Endothelial cell of umbilical vein (primary cell): Measurements from ENCODE around the gene ULK4. TPM values are rescaled to one million over a fixed set of nuclear protein-coding genes. Genes with fewer than 3 reads are reported as not detected.

Source experiments
- BruUV-seq: library from RNA; stranded (reverse); fragments of 400-500 nt; replicated peaks from 2 replicates; lab custom pipeline; 2021; lab: Mats Ljungman, UMichigan
- CTCF ChIA-PET: fragments of 300-600, 350-600 bp; sonication (Branson Sonifier 250); formaldehyde crosslinking; loops from one replicate; lab custom pipeline; 2021; ENCODE audit warnings: antibody characterized with exemption, inconsistent platforms; lab: Charles Lee
- POLR2A ChIA-PET: fragments of 300-600, 350-600 bp; sonication (Branson Sonifier 250); formaldehyde crosslinking; loops from one replicate; lab custom pipeline; 2021; ENCODE audit warnings: antibody characterized with exemption, inconsistent platforms; lab: Charles Lee
- DNase-seq: peaks from one replicate; pipeline ENCODE4 v3.0.0-alpha.2; 2011; ENCODE audit warnings: low read depth, low spot score
- FAIRE-seq: peaks from 2 replicates; lab custom pipeline; 2011; peaks lifted over from hg19 to GRCh38; lab: Jason Lieb, UNC
- H2AFZ ChIP-seq: 2 replicates; pipeline ENCODE4 v1.6.0; 2012; ENCODE audit warnings: low read depth, low read length, control low read depth, inconsistent platforms
- H3K27ac ChIP-seq: 2 replicates; pipeline ENCODE4 v1.5.1; 2011; ENCODE audit warnings: low read depth, mild to moderate bottlenecking, control low read depth, low read length, moderate library complexity; ENCODE audit not compliant: insufficient read depth
- H3K27me3 ChIP-seq, 2 experiments: 2 replicates each; pipeline versions ENCODE4 v1.6.0 to v1.6.1; 2011; ENCODE audit warnings: low read length in 2 of 2, mixed read lengths in 1 of 2; ENCODE audit not compliant: control insufficient read depth in 2 of 2, insufficient read depth in 2 of 2
- H3K36me3 ChIP-seq, 2 experiments: 2 replicates in 1 of 2; 3 replicates in 1 of 2; pipeline ENCODE4 v1.5.1; 2011; ENCODE audit warnings: low read length in 2 of 2, mild to moderate bottlenecking in 1 of 2, moderate library complexity in 1 of 2; ENCODE audit not compliant: control insufficient read depth in 2 of 2, insufficient read depth in 2 of 2; ENCODE audit errors: extremely low read depth in 1 of 2
- H3K4me1 ChIP-seq: 3 replicates; pipeline ENCODE4 v1.5.1; 2011; ENCODE audit warnings: mild to moderate bottlenecking, low read length; ENCODE audit not compliant: control insufficient read depth, insufficient read depth; ENCODE audit errors: extremely low read depth
- H3K4me2 ChIP-seq: 2 replicates; pipeline ENCODE4 v1.6.1; 2011; ENCODE audit warnings: low read length, control low read depth, mixed read lengths; ENCODE audit not compliant: insufficient read depth
- H3K4me3 ChIP-seq, 3 experiments: fragments of 200-600 bp in 1 of 3; sonication (generic), shearing (Covaris generic) in 1 of 3; replicated peaks in 1 of 3; 2 replicates each; pipeline ENCODE4 v1.5.1; 2011 to 2016; ENCODE audit warnings: control low read depth in 3 of 3, low read length in 3 of 3, mild to moderate bottlenecking in 2 of 3, inconsistent platforms in 1 of 3, low read depth in 1 of 3, moderate library complexity in 1 of 3; ENCODE audit not compliant: insufficient read depth in 1 of 3
- H3K79me2 ChIP-seq: 2 replicates; pipeline ENCODE4 v1.6.0; 2012; ENCODE audit warnings: low read length, inconsistent platforms; ENCODE audit not compliant: control insufficient read depth, insufficient read depth
- H3K9ac ChIP-seq: replicated peaks from 2 replicates; pipeline ENCODE3; 2011; ENCODE audit warnings: low read length, control low read depth; ENCODE audit not compliant: insufficient read depth; ENCODE audit errors: extremely low read depth
- H3K9me1 ChIP-seq: replicated peaks from 3 replicates; pipeline ENCODE4 v1.6.0; 2011; ENCODE audit warnings: mild to moderate bottlenecking, low read length; ENCODE audit not compliant: control insufficient read depth, insufficient read depth; ENCODE audit errors: extremely low read depth
- H3K9me3 ChIP-seq: replicated peaks from 2 replicates; pipeline ENCODE4 v1.5.1; 2012; ENCODE audit warnings: low read length, inconsistent platforms; ENCODE audit not compliant: control insufficient read depth, insufficient read depth
- H4K20me1 ChIP-seq: replicated peaks from 2 replicates; pipeline ENCODE3; 2011; ENCODE audit warnings: mild to moderate bottlenecking, low read length; ENCODE audit not compliant: control insufficient read depth, insufficient read depth; ENCODE audit errors: extremely low read depth
- EZH2 ChIP-seq: IDR thresholded peaks from 2 replicates; pipeline ENCODE4 v1.6.1; 2012; ENCODE audit warnings: borderline replicate concordance, low read depth, mild to moderate bottlenecking, moderate library complexity, low read length, inconsistent platforms; ENCODE audit not compliant: severe bottlenecking
- FOS ChIP-seq: IDR thresholded peaks from 2 replicates; pipeline ENCODE4 v1.6.1; 2011; ENCODE audit warnings: mild to moderate bottlenecking, low read length, moderate library complexity, borderline replicate concordance; ENCODE audit not compliant: insufficient read depth
- GATA2 ChIP-seq: IDR thresholded peaks from 2 replicates; pipeline ENCODE4 v1.7.0; 2011; ENCODE audit warnings: low read depth, mild to moderate bottlenecking, moderate library complexity, mixed read lengths, low read length; ENCODE audit not compliant: insufficient read length, insufficient read depth
- JUN ChIP-seq: IDR thresholded peaks from 2 replicates; pipeline ENCODE4 v1.6.1; 2011; ENCODE audit warnings: borderline replicate concordance, low read depth; ENCODE audit not compliant: insufficient read length, insufficient read depth
- MYC ChIP-seq: IDR thresholded peaks from one replicate; pipeline ENCODE4 v1.6.1; 2011; ENCODE audit warnings: mild to moderate bottlenecking, low read depth, low read length
- POLR2A ChIP-seq: IDR thresholded peaks from 2 replicates; pipeline ENCODE4 v1.6.1; 2012; ENCODE audit warnings: low read depth, mild to moderate bottlenecking, control low read depth, low read length
- POLR2AphosphoS5 ChIP-seq: IDR thresholded peaks from 2 replicates; pipeline ENCODE4 v1.6.1; 2012; ENCODE audit warnings: low read depth, mild to moderate bottlenecking, control low read depth, low read length, moderate library complexity; ENCODE audit not compliant: insufficient read depth
- dilution Hi-C: fragments of 300-500 bp; cut with MboI; formaldehyde crosslinking; loops from one replicate; pipeline ENCODE4 v1.15.0; 2019; ENCODE audit warnings: low sequenced_read_pairs; ENCODE audit not compliant: extremely low pct_ligation_motif_present
- intact Hi-C: fragments of 100-400 bp; cut with micrococcal nuclease; formaldehyde crosslinking; loops from one replicate; pipeline ENCODE4 v1.10.0; 2022
- polyA plus RNA-seq, 4 experiments: library from polyadenylated mRNA; depleted of rRNA in 3 of 4; stranded (reverse) in 3 of 4; unstranded in 1 of 4; fragments of >200 nt; gene quantifications; 2 replicates each; pipeline versions ENCODE4 v1.2.1 to v1.2.3, GENCODE V29; 2011 to 2012; ENCODE audit warnings: missing spikeins in 1 of 4
- total RNA-seq: library from RNA; stranded (reverse); gene quantifications from 2 replicates; pipeline ENCODE4 v1.2.3, GENCODE V29; 2021
- TF ChIP-seq, protein P1 (sequence below): IDR thresholded peaks from 2 replicates; pipeline ENCODE4 v1.6.1; 2011; ENCODE audit not compliant: insufficient read depth, insufficient read length
- TF ChIP-seq, protein P2 (sequence below), 2 donors: IDR thresholded peaks; 1 replicate in 1 of 2; 2 replicates in 1 of 2; pipeline ENCODE4 v1.5.1; 2011; ENCODE audit warnings: low read length in 2 of 2, mild to moderate bottlenecking in 2 of 2, moderate library complexity in 2 of 2, control low read depth in 1 of 2, inconsistent platforms in 1 of 2, low read depth in 1 of 2; ENCODE audit not compliant: insufficient read depth in 1 of 2; ENCODE audit errors: extremely low read depth in 1 of 2

ULK4 gene
- total and polyA plus RNA-seq, 2 donors (not counting 3 experiments of a cell fraction or from before 2014, with no cell fraction given) = 3.3 to 16.0 TPM

DNA sequence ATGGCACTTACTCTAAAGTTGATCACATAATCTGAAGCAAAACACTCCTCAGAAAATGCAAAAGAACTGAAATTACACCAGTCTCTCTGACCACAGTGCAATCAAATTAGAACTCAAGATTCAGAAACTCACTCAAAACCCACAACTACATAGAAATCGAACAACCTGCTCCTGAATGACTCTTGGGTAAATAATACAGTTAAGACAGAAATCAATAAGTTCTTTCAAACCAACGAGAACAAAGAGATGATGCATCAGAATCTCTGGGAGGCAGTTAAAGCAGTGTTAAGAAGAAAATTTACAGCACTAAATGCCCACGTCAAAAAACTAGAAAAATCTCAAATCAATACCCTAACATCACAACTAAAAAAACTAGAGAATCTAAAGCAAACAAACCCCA is 535.4 kb downstream of the ULK4 start:
- FAIRE-seq (no peak), DNase-seq (no peak)
- CTCF ChIA-PET = interaction anchor here (1.0 to 1.2 kb wide), 2 partner anchors 10 to 16 kb away, joined by 3 to 4 read pairs; no protein-coding TSS in a partner anchor
- Histone ChIP-seq H3K36me3 (no peaks in the 10 kb centered on the region), H3K9me1 (no peaks in the 10 kb centered on the region), H3K4me3 (no peak overlapping the region), H2AFZ (no peak overlapping the region), H3K4me2 (no peak overlapping the region), H3K27ac (no peak overlapping the region), H3K79me2 (no peaks in the 10 kb centered on the region), H3K9me3 (no peaks in the 10 kb centered on the region), H3K9ac (no peak overlapping the region), H4K20me1 (no peaks in the 10 kb centered on the region), H3K27me3 (no peaks in the 10 kb centered on the region), H3K4me1 (no peaks in the 10 kb centered on the region)
- dilution Hi-C loops = no loop called here
- intact Hi-C loops = no loop called here
- TF ChIP-seq POLR2A (no peak), MYC (no peak), POLR2AphosphoS5 (no peak), GATA2 (no peak), EZH2 (no peak), JUN (no peak), FOS (no peak)
- TF ChIP-seq, protein P1, sequence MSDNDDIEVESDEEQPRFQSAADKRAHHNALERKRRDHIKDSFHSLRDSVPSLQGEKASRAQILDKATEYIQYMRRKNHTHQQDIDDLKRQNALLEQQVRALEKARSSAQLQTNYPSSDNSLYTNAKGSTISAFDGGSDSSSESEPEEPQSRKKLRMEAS = no peak
- TF ChIP-seq, protein P2, sequence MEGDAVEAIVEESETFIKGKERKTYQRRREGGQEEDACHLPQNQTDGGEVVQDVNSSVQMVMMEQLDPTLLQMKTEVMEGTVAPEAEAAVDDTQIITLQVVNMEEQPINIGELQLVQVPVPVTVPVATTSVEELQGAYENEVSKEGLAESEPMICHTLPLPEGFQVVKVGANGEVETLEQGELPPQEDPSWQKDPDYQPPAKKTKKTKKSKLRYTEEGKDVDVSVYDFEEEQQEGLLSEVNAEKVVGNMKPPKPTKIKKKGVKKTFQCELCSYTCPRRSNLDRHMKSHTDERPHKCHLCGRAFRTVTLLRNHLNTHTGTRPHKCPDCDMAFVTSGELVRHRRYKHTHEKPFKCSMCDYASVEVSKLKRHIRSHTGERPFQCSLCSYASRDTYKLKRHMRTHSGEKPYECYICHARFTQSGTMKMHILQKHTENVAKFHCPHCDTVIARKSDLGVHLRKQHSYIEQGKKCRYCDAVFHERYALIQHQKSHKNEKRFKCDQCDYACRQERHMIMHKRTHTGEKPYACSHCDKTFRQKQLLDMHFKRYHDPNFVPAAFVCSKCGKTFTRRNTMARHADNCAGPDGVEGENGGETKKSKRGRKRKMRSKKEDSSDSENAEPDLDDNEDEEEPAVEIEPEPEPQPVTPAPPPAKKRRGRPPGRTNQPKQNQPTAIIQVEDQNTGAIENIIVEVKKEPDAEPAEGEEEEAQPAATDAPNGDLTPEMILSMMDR (IDR thresholded peaks at IDR 0.05; ENCODE audit: extremely low read depth in 1 of 2, insufficient read depth in 1 of 2, low read depth in 1 of 2, low read length in 2 of 2) = no peak
- POLR2A ChIA-PET = no interaction called here
- no TSS peak for BruUV-seq
